Measurements from ENCODE around the gene SOX12. TPM values are rescaled to one million over a fixed set of nuclear protein-coding genes. Genes with fewer than 3 reads are reported as not detected.

The SOX12 gene
- total RNA-seq, result 7.7 TPM

DNA sequence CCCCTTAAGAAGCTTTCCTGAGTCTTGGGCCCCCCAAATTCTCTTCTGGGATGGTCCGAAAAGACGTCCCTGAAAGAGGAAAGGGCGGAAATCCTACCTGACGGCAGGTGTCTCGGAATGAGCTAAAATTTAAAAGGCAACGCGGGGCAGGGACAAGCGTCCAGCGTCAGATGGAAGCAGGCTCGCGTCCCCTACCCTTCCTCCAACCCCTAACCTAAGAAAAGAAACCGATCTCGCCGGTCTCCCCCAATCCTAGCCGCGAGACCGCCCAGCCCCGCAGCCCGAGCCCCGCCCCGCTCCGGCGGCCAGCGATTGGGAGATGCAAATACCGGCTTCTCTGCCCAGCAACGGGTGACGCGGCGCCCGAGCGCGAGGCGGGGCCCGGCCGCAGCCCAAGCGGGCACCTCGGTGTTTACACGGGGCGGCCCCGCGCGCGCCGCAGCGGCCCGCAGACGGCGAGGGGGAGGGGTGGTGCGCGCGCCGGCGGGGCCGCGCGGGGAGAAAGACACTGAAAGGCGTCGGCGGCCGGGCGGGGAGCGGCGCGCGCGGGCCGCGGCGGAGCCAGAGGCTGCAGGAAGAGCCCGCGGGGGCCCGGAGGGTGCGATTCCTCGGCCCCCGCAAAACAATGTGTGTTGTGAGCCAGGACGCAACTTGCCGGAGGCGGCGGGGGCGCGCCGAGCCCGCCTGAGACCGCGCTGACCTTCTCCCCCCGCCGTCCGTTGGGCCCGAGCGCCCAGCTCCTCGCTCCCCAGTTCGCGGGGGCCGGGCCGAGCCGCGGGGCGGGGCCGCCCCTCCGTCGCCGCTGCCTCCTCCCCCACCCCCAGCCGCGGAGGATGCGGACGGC lies at the start of gene SOX12:
SOX12 (plus strand) TSS at position 508 of the 844 bp plus-strand sequence. CDS start 373 bp downstream, outside the sequence.
- peak; percentile 97 to 99 for DNase-seq (ENCODE audit: low spot score in 2 of 2)
- FAIRE-seq, result no peak

DNA sequence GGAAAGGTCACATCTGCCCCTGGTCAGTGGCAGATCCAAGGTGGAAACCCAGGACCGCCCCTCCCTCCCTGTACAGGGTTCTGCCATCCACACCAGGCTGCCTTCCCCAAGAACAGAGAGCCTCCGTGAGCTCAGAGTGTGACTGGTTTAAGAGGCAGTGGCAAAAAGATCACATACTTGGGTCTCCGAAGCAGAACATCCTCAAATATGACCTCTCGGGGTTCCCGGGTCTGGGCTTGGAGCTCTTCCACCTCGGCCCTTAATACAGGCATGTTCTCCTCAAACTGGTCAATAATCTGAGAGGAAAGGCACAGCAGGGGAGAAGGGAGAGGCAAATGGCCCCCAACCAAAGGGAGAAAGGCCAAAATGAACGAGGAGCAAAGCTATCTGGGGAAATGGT lies 49.6 kb upstream of the SOX12 start:
- DNase-seq (ENCODE audit: low spot score in 2 of 2) (no peak), FAIRE-seq (no peak)

DNA sequence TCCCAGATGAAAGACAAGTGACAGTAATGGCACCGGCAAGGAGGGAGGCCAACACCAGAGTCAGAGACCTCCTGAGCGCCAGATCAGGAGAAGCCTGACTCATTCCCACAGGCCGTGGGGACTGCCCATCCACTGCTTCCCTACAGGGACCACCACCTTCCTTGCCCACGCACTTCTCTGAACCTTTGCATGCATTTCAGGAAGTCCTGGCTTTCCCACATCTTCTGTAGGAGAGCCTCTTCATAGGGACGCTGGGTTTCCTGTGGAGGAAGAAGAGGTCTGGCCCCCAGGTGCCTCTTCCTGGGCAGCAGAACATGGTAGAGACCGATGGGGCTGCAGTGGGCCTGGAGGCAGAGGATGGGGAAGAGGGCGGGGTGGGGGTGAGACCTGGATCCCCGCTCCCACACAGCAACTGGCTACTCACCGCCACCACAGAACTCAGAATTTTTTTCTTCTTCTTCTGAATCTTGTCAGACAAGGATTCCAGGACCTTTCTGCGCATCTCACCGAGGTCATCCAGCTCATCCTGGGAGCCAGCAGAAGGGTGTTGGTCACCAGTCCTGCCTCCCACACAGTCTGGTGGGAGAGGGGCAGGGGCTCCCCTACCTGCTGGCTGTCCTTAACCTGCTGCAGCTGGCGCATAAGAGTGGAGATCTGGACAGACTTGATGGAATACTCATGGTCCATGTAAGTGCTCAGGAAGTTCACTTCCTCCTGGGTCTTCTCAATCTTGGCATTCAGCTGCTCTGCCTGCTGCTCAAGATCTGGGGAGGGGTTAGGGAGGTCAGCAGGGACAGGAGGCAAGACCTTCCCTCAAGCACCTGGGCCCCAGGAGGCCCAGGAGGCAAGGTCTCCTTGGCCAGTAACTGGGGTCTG lies 48.5 kb upstream of the SOX12 start:
- DNase-seq (ENCODE audit: low spot score in 2 of 2) (no peak), FAIRE-seq (no peak)

DNA sequence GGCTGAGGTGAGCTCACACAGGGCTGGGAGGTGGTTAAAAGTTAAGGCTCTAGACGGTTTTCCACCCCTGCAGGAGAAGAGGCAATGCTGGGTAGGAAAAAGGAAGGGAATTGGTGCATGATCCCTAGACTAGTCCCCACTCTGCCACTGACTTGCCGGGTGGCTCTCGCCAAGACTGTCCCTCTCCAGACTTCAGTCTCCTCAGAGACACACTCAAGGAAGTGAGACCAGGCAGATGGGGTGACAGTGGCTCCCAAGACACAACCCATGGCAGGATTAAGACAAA lies 47.9 kb upstream of the SOX12 start:
- DNase-seq (ENCODE audit: low spot score in 2 of 2), result no peak
- no peak for FAIRE-seq

DNA sequence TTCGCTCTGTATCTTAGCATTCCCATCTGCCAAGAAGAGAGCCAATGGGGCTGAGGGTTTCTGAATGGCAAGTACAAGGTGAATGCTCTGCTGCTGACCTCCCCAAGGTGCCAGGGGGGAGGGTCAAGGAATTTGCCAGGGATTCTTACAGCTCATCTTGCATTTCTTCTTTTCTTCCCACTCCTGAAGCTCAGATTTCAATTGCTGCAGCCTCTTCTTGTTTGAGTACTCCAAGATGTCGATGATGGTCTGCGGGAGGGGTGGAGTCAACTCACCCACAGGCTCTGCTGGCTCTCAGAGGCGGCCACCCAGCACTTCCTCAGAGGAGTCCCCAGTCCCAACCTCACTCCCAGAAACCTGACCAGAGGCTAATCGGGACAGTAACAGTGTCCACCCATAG lies 47.2 kb upstream of the SOX12 start:
- FAIRE-seq, result no peak
- DNase-seq (ENCODE audit: low spot score in 2 of 2), result no peak

DNA sequence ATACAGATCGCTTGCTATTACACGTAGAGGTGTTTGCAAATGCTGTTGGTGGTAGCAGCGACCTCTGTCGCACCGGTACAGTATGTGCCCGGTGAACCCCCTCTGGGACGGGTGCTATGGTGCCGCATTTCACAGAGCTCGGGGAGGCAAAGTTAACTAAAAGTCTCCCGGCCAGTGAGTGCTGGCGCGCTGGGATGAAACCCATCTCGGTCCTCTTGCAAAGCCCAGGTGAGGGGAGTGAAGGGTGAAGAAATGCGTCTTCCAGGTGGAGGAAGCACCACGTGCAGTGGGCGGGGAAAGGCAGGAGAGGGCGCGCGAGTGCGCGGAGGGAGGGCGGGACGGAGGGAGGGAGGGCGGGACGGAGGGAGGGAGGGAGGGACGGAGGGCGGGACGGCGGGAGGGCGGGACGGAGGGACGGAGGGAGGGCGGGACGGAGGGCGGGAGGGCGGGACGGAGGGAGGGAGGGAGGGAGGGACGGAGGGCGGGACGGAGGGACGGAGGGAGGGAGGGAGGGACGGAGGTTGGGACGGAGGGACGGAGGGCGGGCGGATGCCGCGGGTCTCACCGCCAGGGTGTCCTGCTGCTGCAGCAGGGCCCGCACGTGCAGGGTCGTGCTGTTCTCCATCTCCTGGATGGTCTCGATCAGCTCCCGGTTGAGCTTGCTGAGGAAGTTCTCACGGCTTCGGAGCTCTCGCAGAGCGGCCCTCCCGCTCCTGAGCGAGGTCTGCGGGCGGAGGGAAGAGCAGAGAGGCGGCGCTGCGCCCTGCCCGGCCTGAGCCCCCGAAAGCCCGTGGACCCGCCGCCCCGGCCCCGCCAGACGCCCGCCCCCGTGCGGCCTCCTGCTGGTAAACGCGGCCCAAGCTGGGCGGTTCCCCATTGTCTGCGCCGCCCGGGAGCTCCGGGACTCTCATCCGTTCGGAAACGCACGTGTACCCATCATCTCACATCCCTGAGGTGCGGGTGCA lies 46.5 kb upstream of the SOX12 start:
- no peak for FAIRE-seq
- DNase-seq (ENCODE audit: low spot score in 2 of 2), result no peak

DNA sequence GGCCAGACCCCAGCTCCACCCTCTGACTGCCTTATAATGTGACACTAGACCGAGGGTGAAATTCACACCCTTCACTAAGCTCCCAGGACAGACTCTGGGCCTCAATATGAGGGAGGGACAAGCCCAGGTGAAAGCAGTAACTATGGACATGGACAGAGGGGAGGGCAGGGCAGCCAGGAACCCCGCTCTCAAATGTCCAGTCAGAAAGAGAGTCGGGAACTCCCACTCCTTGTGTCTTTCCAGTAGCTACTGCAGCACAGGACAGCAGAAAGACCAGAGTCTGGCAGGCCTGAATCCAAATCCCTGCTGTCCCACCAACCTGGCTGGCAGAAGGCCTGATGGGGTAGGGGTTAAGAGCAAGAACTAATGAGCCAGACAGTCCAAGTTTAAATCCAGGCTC lies 41.2 kb upstream of the SOX12 start:
- DNase-seq (ENCODE audit: low spot score in 2 of 2), result no peak
- FAIRE-seq, result no peak

DNA sequence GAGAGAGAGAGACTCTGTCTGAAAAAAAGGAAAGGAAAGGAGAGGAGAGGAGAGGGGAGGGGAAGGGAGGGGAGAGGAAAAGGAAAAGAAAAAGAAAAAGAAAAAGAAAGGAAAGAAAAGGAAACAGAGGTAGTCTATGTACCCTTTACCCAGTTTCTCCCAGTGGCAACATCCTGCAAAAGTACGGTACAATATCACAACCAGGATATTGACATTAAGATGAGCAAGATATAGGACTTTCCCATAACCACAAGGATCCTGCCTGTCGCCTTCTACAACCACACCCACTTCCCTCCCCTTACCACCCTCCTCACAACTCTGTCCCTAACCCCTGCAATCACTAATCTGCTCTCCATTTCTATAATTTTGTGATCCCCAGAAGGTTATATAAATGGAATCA lies 38.8 kb upstream of the SOX12 start:
- DNase-seq (ENCODE audit: low spot score in 2 of 2) (no peak), FAIRE-seq (no peak)

DNA sequence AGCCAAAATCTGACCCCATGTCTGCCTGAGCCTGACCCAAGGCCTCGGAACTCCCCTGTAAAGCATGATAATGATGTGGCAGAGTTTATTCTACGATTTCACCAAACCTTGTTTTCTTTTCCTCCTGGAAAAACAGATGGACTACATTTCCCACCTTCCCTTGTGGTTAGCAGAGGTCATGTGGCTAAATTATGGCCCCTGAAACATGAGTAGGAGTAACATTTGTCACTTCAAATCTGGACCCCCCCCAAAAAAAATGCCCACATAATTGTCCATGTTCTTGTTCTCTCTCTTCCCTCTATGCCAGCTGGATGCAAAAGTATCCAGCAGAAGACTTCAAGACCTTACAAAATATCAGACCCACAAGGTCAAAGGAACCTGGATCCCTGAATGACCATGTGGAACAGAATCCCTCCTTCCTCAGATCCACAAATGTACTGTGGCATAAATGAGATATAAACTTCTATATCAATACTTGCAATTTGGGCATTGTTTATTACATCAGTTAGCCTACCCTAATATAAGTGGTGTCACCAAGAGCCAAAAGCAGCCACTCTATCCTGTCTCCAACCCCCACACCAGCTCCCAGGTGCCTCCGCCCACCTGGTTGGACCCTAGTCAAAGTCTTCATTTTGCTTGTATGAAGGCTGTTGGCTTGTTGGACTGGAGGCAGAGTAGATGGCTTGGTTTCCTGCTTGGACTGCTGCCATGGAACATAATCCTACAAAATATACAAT lies 36.2 kb upstream of the SOX12 start:
- no peak for FAIRE-seq
- no peak for DNase-seq (ENCODE audit: low spot score in 2 of 2)

DNA sequence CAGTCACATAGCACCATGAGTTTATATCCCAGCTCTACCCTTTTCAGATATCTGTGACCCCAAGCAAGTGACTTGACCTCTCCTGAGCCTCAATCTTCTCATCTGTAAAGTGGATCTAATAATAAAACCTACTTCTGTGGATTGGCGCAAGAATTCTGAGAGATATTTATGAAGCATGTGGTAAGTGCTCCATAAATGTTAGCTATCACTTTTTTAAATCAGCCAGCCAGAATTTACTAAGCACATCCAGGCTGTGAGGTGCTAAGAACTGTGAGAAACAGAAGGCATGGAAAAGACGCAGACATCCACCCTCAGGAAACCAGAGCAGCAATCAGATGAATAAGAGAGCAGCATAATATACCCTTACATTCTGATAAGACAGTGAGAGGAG lies 35.7 kb upstream of the SOX12 start:
- FAIRE-seq (no peak), DNase-seq (ENCODE audit: low spot score in 2 of 2) (no peak)

DNA sequence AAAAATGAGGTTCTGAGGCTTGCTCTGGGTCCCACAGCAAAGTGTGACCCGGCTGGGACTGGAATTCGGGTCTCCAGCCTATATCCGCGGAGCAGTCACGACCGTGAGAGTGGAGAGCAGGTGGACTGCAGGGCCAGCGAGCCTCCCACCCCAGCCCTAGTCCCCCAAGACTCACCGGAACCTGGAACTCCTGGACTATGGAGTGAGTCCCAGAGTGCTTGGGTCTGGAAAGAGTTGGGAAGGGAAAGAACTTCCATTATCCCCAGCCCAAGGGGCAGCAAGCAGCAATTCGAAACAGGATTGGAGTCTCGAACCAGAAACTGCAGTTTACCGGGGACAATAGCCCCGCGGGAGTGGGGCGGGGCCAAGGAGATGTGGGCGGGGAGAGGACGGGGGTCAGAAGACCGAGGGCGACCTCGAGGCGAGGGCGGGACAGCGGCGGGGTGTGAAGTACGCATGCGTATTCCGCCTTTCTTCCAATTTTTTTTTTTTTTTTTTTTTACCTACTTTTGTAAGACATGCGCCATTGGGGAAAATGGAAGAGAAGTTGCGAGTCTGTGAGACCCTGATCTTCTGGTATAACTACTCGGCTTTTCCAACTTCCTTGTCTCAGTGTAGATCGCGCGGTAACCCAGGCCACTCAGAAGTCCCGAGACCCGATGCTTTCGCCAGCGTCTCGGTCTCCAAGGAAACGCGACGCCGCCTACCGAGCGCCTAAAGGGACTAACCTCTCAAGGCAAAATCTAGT lies 35.1 kb upstream of the SOX12 start, which contains the start of gene C20orf96:
C20orf96 (minus strand) TSS at position 667 of the 748 bp plus-strand sequence; CDS start at position 527, 140 bp downstream.
- peak; percentile 85 to 94 for DNase-seq (ENCODE audit: low spot score in 2 of 2)

DNA sequence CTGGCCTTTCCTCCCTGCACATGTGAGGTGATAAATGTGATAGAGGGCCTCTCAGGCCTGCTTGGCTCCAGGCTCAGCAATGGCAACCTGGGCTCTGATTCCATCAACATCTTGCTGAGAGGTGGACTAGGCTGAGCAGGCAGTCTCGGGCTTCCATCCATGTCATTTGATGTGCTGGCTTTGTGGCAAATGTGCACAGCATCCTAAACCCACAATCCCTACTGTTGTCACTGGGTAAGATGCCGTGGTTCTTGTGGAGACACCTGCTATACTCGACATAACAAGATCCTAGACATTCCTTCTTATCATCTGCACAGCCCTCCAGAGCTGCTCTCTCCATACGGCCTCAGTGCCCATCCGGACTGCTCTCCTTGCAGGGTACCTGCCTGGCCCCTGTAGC lies 30.8 kb upstream of the SOX12 start:
- no peak for DNase-seq (ENCODE audit: low spot score in 2 of 2)

More for the DNA sequence above, 35.1 kb upstream of the SOX12 start, which contains the start of gene C20orf96:
- no peak for FAIRE-seq

DNA sequence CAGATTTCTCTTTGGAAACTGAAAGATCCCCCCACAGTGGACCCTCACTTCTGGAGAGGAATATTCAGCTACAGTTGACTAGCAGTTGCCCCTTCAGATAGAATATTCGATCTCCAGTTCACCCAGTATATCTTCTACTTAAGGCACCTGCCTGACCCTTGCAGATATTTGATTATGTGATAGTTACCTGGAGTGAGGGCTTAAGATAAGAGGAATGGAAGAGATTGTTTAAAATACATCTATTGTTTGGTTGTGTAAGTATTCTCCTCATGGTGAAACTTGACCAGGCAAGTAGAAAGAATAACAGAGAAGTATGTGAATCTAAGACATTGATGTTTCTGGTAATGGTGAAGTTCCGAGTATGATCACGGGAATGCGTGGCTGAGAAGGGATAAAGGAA lies 29.5 kb upstream of the SOX12 start:
- DNase-seq (ENCODE audit: low spot score in 2 of 2) (no peak), FAIRE-seq (no peak)

More for the DNA sequence above, 30.8 kb upstream of the SOX12 start:
- FAIRE-seq, result no peak

DNA sequence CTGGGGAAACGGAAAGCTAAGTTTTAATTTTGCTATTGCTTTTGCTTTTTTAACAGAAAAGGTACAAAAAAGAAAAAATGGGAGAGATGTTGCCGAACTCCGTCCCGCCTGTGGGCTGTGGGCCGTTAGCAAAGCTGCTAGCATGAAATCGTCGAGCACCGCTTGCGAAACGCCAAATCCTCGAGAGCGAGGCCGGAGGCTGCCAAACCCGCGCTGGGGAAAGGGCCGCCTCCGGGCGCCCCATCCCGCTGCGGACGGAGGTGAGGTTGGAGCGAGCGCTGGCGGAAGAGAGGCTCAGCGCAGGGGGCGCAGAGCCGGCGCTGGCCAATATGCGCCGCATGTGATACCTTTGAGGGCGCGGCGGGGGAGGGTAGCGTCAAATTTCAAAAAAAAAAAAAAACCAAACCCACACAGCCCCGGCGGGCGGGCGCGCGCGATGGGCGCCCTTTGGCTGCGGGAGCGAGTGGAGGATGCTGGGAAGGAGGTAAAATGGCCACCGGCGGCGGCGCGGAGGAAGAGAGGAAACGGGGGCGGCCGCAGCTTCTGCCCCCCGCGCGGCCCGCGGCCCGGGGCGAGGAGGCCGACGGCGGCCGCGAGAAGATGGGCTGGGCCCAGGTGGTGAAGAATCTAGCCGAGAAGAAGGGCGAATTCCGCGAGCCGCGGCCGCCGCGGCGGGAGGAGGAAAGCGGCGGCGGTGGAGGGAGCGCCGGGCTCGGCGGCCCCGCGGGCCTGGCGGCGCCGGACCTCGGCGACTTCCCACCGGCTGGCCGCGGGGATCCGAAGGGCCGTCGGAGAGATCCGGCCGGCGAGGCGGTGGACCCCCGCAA lies 28.0 kb upstream of the SOX12 start, which contains the start of gene ZCCHC3:
ZCCHC3 (plus strand) TSS at position 473 of the 827 bp plus-strand sequence; CDS start at position 490, 17 bp downstream.
- FAIRE-seq (no peak), DNase-seq (ENCODE audit: low spot score in 2 of 2) (peak; percentile 80 to 86)

DNA sequence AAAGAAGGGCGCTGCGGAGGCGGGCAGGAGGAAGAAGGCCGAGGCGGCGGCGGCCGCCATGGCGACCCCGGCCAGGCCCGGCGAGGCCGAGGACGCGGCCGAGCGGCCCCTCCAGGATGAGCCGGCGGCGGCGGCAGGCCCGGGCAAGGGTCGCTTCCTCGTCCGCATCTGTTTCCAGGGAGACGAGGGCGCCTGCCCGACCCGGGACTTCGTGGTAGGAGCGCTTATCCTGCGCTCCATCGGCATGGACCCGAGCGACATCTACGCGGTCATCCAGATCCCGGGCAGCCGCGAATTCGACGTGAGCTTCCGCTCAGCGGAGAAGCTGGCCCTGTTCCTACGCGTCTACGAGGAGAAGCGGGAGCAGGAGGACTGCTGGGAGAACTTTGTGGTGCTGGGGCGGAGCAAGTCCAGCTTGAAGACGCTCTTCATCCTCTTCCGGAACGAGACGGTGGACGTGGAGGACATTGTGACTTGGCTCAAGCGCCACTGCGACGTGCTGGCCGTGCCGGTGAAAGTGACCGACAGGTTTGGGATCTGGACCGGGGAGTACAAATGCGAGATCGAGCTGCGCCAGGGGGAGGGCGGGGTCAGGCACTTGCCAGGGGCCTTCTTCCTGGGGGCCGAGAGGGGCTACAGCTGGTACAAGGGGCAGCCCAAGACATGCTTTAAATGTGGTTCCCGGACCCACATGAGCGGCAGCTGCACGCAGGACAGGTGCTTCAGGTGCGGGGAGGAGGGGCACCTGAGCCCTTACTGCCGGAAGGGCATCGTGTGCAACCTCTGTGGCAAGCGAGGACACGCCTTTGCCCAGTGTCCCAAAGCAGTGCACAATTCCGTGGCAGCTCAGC lies 27.2 kb upstream of the SOX12 start:
- FAIRE-seq, result no peak
- peak; percentile 67 to 72 for DNase-seq (ENCODE audit: low spot score in 2 of 2)

DNA sequence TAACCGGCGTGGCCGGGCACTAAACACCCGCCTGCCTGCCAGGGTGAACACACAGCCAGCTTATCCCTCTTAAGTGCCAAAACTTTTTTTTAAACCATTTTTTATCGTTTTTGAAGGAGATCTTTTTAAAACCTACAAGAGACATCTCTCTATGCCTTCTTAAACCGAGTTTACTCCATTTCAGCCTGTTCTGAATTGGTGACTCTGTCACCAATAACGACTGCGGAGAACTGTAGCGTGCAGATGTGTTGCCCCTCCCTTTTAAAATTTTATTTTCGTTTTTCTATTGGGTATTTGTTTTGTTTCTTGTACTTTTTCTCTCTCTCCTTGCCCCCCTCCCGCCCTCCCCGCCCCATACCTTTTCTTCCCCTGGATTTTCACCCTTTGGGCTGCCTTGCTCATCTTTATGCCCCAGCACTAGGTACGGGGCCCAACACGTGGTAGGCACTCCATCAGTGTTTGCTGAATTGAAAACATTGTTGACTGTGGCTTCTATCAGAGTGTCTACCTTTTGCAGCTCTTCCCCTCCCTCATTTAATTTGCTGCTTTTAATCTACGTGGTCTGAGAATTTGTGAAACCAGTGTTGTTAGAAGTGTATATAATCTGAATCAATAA lies 26.5 kb upstream of the SOX12 start:
- DNase-seq (ENCODE audit: low spot score in 2 of 2), result no peak
- no peak for FAIRE-seq

Data from frontal cortex (tissue), 4 donors.